Retinal pigment epithelial cell (primary cell): ENCODE results near the gene TRNT1.

Experiments
- DNase-seq: peaks from one replicate; pipeline ENCODE4 v3.0.0-alpha.2; 2010; ENCODE audit warnings: low read depth
- H3K4me3 ChIP-seq: 2 replicates; pipeline ENCODE4 v1.5.1; 2011; ENCODE audit warnings: mild to moderate bottlenecking, low read length, control low read depth, moderate library complexity
- TF ChIP-seq, protein P1 (sequence below): conservative IDR thresholded peaks from 2 replicates; pipeline ENCODE4 v1.5.1; 2011; ENCODE audit warnings: low read depth, low read length, control low read depth, inconsistent platforms

The TRNT1 gene

DNA sequence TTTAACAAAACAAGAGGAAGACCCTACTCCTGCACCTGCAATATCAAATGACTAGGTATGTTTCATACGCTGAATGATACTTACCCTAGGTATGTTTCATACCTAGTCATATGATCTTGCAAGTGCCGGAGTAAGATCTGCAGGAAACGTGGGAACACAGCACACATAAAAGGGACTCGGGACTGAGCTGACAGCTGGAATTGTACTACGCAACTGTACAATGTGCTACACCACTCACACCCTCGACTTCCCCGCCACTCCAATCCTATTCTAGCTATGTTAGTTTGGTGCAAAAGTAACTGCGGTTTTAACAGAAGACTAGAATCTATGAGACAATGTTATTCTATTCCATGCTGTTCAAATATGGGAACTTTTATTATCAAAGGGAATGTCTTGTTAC lies 30.7 kb downstream of the TRNT1 start:
- TF ChIP-seq, protein P1, sequence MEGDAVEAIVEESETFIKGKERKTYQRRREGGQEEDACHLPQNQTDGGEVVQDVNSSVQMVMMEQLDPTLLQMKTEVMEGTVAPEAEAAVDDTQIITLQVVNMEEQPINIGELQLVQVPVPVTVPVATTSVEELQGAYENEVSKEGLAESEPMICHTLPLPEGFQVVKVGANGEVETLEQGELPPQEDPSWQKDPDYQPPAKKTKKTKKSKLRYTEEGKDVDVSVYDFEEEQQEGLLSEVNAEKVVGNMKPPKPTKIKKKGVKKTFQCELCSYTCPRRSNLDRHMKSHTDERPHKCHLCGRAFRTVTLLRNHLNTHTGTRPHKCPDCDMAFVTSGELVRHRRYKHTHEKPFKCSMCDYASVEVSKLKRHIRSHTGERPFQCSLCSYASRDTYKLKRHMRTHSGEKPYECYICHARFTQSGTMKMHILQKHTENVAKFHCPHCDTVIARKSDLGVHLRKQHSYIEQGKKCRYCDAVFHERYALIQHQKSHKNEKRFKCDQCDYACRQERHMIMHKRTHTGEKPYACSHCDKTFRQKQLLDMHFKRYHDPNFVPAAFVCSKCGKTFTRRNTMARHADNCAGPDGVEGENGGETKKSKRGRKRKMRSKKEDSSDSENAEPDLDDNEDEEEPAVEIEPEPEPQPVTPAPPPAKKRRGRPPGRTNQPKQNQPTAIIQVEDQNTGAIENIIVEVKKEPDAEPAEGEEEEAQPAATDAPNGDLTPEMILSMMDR = no peak
- no peak overlapping the region for H3K4me3 ChIP-seq
- no peak for DNase-seq

DNA sequence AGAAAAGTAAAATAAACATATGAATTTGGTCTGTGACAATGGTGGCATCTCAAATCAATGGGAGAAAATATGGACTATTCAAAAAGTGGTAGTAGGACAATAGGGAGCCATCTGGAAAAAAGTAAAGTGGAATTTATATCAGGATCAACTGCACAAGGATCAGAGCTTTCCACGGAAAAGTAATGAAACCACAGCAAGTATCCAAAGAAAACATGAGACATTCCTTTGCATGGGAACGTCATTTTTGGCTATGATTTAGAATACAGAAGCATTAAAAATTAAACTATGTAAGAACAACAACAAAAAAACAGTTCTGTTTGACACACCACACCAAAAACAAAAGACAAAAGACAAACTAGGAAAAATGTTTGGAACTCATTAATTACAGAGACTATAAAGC lies 34.1 kb downstream of the TRNT1 start:
- H3K4me3 ChIP-seq = no peak overlapping the region
- TF ChIP-seq, protein P1 = no peak
- DNase-seq = no peak

DNA sequence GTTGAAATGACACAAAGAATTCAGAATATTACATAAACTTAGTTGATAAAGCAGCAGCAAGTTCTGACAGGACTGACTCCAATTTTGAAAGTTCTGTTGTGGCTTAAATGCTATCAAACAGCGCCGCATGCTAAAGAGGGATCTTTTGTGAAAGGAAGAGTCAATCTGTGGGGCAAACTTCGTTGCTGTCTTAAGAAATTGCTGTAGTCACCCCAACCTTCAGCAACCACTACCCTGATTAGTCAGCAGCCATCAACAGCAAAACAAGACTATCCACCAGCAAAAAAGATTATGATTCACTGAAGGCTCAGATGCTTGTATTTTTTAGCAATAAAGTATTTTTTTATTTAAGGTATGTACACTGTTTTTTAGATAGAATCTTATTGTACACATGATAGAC lies 38.5 kb downstream of the TRNT1 start:
- no peak for DNase-seq
- H3K4me3 ChIP-seq = no peak overlapping the region
- TF ChIP-seq, protein P1 = no peak

DNA sequence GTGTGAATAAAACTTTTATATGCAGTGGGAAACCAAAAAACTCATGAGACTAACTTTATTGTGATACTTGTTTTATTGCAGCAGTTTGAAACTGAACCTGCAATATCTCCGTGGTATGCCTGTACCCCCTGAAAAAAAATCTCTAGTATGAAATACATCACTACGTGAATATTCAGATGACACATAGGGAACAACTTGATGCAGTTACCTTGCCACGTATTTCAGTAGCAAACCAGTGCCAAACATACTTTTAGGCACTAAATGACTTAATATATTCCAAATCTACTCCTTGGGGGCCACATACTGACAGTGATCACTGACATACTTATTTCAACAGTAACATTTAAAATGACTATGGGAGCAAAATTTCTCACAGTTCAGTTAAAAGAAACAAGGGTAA lies 38.9 kb downstream of the TRNT1 start:
- DNase-seq = no peak
- H3K4me3 ChIP-seq = no peak overlapping the region
- TF ChIP-seq, protein P1 = no peak

DNA sequence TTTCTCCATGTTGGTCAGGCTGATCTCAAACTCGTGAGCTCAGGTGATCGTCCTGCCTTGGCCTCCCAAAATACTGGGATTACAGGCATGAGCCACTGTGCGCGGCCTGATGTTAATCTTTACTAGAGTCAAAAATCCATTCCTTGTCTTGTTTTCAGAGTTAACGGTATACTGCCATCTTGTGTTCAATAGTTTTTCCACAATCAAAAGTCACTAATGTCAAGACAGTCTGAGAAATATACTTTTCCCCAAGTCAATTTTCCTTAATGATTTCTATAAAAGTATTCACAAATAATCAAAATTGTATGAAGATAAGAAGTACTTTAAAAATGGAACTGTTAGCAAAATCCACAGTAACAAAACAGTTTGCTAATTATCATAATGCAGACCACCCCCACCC lies 44.3 kb downstream of the TRNT1 start:
- H3K4me3 ChIP-seq = no peak overlapping the region
- DNase-seq = no peak
- TF ChIP-seq, protein P1 = peak; percentile 43

DNA sequence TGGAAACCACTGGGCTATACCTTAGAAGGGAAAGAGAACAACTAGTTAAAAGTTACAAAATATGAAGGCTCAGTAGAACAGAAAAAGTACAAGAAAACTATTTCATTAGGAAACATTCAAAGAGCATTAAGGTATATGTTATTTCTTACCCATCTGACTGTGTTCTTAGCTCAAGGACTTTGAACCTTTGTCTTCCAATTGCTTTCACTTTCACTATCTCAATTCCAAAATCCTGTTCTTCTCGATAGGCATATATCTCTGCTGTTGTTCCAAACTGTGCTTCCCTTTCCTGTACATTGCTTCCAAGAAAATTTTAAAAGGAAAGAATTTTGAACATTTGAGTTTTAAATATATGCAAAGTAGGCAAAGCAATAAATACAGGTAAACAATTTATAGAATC lies 45.9 kb downstream of the TRNT1 start:
- no peak overlapping the region for H3K4me3 ChIP-seq
- TF ChIP-seq, protein P1 = no peak
- no peak for DNase-seq

DNA sequence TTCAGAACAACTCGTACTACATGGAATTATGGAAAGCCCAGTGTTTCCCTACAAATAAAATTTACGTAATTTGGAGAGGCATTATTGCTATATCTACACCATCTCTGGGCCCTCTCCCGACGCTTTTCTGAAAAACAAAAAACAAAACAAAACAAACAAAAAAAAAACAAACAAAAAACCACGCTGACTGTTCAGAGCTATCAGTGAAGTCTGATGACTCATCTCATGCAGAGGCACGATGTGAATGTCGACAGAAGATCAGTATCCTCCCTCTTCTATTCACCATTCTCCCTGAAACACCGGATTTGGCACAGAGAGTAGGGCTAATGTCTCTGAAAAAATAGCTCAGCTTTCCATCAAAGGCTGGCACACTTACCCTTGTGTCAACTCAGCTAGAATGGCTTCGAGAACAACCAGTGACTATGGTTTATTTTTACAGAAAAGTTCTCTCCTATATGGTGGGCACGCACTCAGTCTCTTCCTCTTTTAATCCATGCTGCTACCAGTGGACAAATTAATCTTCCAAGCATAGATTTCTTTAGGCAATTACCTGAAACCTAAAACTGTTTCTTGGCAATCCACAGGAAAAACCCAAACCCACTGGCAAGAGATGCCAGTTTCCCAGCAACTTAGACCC lies 51.2 kb downstream of the TRNT1 start:
- TF ChIP-seq, protein P1 = no peak
- DNase-seq = no peak
- H3K4me3 ChIP-seq = peak overlapping the region; percentile 95
